ENCODE measurements around the gene CAMK2G. TPM values are rescaled to one million over a fixed set of nuclear protein-coding genes. Genes with fewer than 3 reads are reported as not detected.

Gene CAMK2G
- total and polyA plus RNA-seq, 9 donors, result 9.8 to 42.9 (median 16.7) TPM

- Histone ChIP-seq H3K9me3 (no peaks in the 10 kb centered on the region), H3K36me3 (no peaks in the 10 kb centered on the region), H3K4me1 (ENCODE audit: insufficient read depth) (peaks cover 10% of the 10 kb centered on the region), H3K27ac (no peak overlapping the region), H3K27me3 (no peaks in the 10 kb centered on the region), H3K4me3 (no peak overlapping the region)
- TF ChIP-seq CTCF (IDR thresholded peaks at IDR 0.05), result no peak
- DNase-seq, result no peak
- intact Hi-C loops (cut with DNase I), result no loop called here
- WGBS, 3 donors, result 86 to 89% (median 88%) methylated on average over 4 of the region's 4 CpGs
These were observed 35.3 kb upstream of the CAMK2G start for GRCh38 chr10:73909540-73910115.

- no peak for DNase-seq
- Histone ChIP-seq H3K9me3 (no peaks in the 10 kb centered on the region), H3K27me3 (no peaks in the 10 kb centered on the region), H3K4me1 (ENCODE audit: insufficient read depth) (peaks cover 10% of the 10 kb centered on the region), H3K36me3 (no peaks in the 10 kb centered on the region), H3K27ac (no peak overlapping the region), H3K4me3 (no peak overlapping the region)
- WGBS, 3 donors, result 63 to 67% (median 66%) methylated on average over 10 of the region's 10 CpGs
- intact Hi-C loops (cut with DNase I), result no loop called here
- TF ChIP-seq CTCF (IDR thresholded peaks at IDR 0.05) (no peak), POLR2A (IDR thresholded peaks at IDR 0.05) (no peak), EP300 (IDR thresholded peaks at IDR 0.05) (no peak)
These were observed 34.6 kb upstream of the CAMK2G start for GRCh38 chr10:73908853-73909539.

- no peak overlapping the region for H3K4me3 ChIP-seq
- intact Hi-C loops (cut with DNase I), result no loop called here
- H3K36me3 ChIP-seq, result no peaks in the 10 kb centered on the region
- 83 to 86% (median 84%) methylated on average over 6 of the region's 6 CpGs for WGBS, 3 donors
- no peak for TF ChIP-seq CTCF (IDR thresholded peaks at IDR 0.05)
- no peaks in the 10 kb centered on the region for H3K27me3 ChIP-seq
- H3K9me3 ChIP-seq, result no peaks in the 10 kb centered on the region
- no peak for DNase-seq
- peaks cover 10% of the 10 kb centered on the region for H3K4me1 ChIP-seq (ENCODE audit: insufficient read depth)
- H3K27ac ChIP-seq, result no peak overlapping the region
These were observed 33.6 kb upstream of the CAMK2G start for GRCh38 chr10:73907841-73908517.

- no peak overlapping the region for H3K4me3 ChIP-seq
- no peaks in the 10 kb centered on the region for H3K27me3 ChIP-seq
- peak overlapping the region; percentile 64 to 81 for H3K27ac ChIP-seq
- peak; percentile 74 to 87 (median 86) for DNase-seq
- H3K9me3 ChIP-seq, result no peaks in the 10 kb centered on the region
- H3K4me1 ChIP-seq (ENCODE audit: insufficient read depth), result peaks cover 10% of the 10 kb centered on the region
- no peaks in the 10 kb centered on the region for H3K36me3 ChIP-seq
- 1 to 9% (median 3%) methylated on average over 8 of the region's 8 CpGs for WGBS, 3 donors
- TF ChIP-seq EP300 (IDR thresholded peaks at IDR 0.05) (peak; percentile 71), POLR2A (IDR thresholded peaks at IDR 0.05) (no peak), CTCF (IDR thresholded peaks at IDR 0.05) (peak in 1 of 3 donors; percentile 24)
- intact Hi-C loops (cut with DNase I), result no loop called here
These were observed 32.4 kb upstream of the CAMK2G start for GRCh38 chr10:73906524-73907447.

Data from ovary (tissue), 9 donors.